OCI-M2 (cell line): ENCODE measurements around the gene VAV2.

ENCODE experiments used
- DNase-seq: peaks from one replicate; lab custom pipeline; 2025; ENCODE audit not compliant: unreplicated experiment; lab: John Stamatoyannopoulos, UW

Gene VAV2, protein sequence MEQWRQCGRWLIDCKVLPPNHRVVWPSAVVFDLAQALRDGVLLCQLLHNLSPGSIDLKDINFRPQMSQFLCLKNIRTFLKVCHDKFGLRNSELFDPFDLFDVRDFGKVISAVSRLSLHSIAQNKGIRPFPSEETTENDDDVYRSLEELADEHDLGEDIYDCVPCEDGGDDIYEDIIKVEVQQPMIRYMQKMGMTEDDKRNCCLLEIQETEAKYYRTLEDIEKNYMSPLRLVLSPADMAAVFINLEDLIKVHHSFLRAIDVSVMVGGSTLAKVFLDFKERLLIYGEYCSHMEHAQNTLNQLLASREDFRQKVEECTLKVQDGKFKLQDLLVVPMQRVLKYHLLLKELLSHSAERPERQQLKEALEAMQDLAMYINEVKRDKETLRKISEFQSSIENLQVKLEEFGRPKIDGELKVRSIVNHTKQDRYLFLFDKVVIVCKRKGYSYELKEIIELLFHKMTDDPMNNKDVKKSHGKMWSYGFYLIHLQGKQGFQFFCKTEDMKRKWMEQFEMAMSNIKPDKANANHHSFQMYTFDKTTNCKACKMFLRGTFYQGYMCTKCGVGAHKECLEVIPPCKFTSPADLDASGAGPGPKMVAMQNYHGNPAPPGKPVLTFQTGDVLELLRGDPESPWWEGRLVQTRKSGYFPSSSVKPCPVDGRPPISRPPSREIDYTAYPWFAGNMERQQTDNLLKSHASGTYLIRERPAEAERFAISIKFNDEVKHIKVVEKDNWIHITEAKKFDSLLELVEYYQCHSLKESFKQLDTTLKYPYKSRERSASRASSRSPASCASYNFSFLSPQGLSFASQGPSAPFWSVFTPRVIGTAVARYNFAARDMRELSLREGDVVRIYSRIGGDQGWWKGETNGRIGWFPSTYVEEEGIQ

DNA sequence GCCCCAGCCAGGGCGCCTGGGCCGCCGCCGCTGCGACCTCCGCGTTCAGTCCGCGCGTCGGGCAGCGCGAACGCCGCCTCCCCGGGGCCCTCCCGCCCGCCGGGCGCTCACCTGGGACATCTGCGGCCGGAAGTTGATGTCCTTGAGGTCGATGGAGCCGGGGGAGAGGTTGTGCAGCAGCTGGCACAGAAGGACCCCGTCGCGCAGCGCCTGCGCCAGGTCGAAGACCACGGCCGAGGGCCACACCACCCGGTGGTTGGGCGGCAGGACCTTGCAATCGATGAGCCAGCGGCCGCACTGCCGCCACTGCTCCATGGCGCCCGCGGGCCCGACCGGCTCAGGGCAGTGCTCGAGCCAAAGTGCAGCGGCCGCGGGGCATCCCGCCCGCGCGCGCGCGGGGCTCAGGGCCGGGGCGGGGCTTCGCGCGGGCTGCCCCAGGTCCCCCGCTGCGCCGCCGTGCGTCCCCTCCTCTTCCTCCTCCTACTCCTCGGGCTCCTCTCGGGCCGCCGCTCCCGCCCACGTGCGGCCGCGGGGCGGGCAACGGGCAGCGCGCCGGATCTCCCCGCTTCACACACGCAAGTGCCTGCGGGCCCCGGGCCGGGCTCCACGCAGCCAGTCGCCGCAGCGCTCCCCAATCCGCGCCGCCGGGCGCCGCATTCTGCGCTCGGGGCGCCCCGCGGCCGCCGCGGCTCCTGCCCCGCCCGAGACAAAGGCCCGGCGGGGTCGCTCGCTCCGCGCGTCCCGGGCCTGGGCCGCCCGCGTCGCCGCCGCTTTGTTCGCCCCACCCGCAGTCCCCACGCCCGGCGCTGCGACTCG, at the start of gene VAV2:
TSS of gene VAV2 (minus strand) at position 361 of the 816 bp plus-strand sequence. CDS start at position 315, 46 bp downstream.
- no peak for DNase-seq

DNA sequence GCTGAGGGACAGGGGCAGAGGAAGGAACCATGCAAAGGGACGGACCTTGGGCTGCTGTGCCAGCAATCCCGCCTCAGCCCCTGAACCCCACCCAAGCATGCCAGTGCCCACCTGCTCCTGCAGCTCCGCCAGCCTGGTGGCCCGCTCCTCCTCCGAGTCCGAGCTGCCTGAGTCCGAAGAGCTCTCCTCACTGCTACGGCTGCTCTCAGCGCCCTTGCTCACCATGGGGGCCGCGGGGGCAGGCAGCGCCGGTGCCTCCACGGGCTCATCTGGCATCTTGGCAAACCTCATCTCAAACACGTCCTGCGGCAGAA, 49.5 kb upstream of the VAV2 start:
- DNase-seq = no peak

DNA sequence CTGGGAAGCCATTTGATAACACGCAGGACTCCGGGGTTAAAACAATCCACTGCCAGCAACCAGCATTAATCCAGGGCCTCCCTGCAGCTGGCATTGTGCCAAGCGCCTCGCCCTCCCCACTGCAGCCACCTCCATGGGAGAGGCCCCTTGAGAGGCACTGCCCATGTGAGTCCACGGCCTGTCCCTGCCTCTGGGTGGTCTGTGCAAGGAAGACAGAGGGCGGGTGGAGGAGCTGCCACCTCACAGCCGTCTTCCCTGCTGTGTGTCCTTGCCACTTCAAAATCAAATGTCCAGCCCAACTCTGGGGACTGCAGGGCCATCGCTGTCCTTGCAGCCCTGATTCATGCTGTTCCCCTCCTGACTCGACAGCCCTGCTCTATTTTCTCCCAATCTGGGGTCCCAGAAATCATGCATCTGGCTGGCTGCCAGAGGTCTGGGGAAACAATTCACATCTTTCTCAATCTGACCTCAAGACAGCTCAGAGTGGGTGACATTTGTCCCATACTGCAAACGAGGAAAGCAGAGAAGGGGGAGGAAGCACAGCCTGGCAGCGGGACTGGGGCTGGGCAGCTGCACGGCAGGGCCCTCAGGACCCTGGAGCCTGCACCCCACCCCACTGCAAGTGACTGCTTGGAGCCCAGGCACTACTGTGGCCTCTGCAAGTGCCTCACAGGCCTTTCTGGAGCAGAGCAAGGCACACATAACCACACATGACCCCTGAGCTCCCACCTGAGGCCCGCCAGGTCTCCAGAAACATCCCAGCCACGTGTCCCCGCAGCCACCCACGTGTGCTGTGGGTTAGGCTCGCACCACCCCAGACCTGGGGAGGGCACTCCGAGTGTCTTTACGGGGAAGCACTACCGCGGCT, 48.9 kb upstream of the VAV2 start:
- DNase-seq = no peak

DNA sequence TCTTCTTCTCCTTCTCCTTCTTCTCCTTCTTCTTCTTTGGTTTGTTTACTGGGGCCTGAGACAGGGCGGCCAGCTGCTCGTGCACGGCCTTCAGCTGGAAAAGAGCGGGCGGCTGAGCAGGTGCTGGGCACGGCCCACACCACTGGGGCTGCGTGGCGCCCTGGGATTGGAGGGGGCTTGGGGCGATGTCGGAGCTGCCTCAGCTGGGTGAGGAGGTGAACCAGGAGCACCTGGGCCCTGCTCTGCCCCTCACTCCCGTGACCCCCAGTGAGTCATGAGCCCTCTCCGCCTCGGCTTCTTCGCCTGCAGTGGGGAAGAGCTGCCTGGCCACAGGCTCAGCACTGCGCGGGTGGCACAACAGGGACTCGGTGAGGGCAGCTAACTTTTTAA, 48.0 kb upstream of the VAV2 start:
- no peak for DNase-seq

DNA sequence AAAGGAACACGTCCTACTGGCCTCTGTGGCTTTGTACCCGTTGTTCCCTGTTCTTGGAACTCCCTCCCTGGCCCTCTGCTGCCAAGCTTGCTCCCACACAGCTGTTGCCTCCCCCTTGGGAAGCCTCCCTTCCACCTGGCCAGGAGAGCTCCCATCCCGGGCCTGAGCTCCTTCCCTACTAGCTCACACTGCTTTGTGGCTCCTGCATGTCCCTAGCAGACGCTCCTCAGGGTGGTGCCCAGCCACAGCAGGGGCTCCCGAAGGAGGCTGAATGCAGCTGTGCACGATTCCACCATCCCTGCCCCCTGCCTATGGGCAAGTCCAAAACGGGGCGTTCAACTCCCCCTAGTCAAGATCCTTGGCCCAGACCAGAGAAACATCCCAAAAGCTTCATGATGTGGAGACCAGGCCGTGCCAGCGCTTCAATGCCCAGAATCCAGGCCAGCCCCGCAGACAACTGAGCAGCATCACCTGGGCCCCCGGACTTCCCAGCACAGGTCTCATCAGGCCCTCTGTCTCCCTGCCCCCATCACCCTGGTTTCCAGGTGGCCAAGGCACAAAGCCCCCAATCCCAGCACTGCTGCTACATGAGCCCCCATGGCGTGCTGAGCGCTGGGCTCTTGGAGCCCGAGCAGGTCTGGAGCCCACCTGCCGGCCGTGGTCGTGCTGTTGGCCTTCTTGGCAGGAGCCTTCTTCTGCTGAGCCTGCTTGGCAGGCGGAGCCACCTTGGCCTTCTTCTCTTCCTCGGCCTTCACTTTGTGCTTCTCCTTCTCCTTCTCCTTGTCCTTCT, 47.5 kb upstream of the VAV2 start:
- no peak for DNase-seq

DNA sequence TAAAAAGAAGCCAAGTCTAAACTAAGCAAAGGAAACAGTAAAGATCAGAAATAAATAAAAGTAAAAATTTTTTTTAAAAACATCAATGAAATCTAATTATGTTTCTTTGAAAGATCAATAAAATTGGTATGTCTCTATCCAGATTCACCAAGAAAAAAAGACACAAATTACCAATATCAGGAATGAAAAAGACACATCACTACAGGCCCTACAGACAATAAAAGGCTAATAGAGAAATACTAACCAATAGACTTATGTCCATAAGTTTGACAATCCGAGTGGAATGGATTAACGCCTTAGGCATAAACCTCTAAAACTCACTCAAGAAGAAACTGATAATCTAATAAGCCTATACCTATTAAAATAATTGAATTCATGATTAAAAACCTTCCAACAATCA, 45.5 kb upstream of the VAV2 start:
- DNase-seq = no peak

DNA sequence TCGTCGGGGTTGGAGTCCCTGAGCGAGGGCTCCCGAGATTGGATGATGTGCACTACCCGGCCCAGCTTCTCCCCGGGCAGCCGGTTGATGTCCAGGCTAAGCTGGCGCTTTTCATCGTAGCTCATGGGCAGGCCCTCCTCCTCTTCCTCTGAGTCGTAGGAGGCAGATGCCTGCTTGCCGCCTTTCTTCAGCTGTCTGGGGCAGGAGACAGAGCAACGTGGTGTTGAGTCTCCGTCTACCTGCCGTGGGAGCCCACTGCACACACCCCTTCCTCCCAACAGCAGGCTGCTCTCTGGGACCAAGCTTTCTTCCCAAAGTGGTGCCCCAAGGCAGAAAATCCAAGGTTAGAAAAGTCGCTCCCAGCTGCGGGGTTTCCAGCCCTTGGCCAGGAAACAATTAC, 44.0 kb upstream of the VAV2 start:
- DNase-seq = no peak

DNA sequence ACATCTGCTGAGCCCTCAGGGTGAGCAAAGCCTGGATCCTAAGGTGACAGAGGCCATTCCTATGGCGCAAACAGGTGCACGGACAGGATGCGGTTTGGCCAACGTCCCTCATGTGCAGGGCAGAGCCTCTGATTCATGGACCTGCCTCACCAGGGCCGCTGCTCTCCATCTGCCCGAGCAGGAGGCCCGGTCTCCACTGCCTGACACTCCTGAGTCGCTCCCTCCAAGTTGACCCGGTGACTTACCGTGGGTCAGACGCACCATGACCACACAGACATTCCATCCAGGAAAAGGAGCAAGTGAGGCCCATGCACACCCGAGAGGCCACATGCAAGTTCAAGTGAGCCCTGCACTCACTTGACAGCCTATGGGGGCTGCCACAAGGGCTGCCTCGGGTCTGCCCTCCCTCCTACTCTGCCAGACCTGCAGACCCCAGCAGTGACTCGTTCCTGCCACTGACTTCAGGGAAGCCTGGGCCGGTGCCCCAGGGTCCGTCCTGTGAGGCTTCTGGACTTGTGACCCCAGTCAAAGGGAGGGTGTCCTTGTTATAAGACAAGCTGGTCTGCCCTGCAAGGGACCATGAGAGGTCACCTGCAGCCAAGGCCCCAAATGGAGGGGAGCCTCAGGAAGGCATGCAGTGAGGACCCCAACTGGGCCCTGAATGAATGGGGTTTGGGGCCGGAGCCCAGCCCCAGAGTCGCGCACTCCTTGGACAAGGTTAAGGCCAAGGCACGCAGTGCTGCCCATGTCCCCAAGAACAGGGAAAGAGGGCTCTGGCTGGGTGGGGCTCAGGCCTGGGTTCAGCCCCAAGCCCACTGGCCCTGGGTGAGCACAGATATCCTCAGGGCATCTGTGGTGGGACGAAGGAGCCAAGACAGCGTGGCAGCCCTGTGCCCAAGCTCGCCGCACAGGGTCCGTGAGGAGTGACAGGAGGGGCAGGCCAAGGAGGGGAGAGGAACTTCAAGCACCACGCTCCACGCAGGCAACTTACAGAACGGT, 43.2 kb upstream of the VAV2 start:
- no peak for DNase-seq

DNA sequence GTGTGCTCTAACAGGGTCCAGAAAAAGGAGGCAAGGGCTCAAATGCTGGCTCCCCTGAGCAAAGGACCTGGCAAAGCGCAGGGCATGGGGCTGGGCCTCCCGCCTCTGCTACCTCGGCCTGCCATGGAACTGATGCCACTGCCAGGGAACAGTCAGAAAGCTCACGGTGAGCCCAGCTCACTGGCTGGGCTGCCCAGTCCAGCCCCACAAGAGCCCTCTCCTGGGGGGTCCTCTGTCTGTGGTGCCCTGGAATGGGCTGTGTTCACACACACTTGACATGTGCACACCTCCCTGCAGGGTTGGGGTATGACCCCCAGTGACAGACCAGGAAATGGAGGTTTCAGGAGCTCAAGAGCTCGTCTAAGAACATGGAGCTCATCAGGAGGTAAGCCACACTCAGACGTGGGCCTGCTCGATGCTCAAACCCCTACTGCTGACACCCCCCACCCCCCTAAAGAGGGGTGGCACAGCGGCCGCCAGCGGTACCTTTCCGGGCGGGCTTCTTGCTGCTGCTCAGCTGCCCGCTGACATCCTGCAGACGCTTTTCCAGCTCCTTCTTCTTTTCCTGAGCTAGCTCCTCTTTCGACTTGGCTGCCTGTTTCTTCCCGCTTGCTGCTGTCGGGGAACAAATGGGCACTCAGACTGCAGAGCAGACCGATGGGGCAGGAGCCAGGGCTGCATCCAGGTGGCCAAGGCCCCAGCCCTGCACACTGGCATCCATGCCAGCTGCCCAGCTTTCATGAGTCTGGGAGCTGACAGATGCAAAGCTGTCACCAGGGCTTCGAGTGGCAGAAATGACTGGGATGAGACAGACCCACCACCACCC, 42.3 kb upstream of the VAV2 start:
- DNase-seq = no peak

DNA sequence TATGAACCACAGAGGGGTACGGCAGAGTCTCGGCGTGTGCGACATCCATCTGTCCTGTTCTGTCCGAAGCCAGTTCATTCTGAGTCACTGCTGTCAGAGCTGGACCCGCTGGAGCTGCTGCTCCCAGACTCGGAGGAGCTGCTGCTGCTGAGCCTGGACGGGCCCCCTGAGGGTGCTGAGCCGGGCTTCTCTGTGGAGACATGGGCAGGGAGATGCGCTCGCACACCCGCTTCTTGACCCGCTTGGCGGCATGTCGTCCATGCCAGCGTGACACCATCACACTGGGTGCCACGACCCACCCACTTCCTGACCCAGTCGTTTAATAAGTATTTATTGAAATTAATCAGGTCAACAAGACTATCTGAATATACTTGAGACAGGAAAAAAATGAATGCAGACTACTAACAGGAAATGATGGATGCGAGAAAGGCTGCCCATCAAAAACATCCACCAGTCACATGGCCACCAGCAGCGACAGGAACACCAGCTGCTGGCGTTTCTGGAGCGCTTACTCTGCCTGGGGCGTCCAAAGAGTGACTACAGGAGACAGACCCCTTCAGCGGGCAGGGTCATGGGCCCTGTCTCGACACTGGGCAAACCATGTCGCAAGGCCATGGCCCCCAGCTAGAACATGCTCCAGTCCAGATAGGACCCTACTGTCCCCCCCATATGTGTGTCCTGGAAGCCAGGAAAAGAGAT, 41.5 kb upstream of the VAV2 start:
- DNase-seq = no peak

DNA sequence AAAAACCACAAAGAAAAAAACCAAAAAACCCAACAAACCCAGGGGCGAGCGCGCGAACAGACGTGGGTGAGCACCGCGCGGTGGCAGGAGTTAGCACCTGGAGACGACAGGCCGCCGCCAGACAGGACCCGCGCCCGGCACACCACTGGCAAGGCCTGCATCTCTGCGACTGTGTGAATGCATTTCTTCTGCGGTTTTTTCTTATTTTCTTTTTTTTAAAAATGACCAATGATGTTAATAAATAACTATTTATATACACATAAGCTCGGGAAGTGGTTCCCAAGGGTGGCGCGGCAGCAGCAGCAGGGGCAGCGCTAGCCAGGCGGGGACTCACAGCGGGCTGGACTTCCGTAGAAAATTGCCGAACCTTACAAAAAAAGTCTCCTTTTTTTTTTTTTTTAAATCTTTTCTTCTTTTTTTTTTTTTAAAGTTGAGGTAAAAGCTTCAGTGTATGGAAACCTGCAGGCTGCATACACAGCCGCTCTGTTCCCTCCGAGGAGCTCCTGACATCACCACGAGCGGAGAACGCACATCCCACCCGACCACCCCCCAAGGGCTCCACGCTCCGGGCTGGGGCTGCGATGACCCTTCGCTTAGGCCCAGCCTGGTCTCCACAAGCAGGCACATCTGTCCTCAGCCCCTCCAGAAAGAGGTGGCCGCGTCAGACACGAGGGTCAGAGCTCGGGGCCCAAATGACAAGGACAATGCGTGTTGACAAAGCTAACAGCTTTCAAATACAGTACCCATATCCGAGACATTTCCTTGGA, 40.5 kb upstream of the VAV2 start:
- no peak for DNase-seq

DNA sequence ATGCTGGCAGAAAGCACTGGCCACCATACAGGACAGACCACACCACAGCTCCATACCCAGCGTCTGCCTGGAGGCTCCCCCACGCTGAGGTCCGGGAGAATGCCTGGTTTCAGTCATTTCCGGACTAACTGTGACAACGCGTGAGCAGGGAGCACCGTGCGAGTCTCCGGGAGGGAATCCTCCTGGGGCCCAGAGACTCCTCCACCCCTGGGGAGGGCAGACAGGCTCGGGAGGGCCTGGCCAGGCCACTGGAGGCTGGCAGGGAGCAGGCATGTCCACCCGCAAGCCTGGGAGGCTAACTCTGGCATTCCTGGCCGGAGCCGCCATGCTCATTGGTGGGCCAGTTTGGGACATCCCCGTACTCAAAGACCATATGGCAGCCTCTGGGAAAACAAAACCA, 39.7 kb upstream of the VAV2 start:
- no peak for DNase-seq

DNA sequence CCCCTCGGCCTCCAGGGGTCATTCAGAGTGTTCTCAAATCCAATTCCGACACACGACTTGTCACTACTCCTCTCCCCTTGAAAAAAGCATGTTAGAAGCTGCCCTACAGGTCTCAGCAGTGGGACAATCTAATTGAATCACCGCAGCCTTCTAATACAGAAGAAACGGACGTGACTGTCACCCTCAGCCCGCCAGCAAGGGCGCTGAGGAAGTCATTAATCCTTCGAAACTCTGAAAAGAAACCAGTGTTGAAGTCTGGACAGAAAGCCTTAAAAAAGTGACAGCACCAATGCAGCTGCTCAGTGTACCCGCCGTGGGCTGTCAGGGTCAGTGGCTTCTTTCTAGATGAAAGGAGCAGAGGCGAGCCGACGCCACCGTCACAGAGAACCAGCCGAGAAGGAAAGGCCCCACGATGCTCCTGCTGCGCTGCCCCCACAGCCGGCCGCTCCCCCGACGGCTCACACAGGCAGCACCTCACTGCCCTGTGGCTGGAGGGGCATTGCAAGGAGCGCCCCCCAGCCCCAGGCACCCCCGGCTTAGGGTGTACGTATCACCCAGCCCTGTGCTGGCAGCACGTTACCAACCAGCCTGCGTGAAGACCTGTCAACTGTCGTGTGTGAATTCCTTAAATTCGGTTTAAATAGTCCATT, 38.8 kb upstream of the VAV2 start:
- no peak for DNase-seq

DNA sequence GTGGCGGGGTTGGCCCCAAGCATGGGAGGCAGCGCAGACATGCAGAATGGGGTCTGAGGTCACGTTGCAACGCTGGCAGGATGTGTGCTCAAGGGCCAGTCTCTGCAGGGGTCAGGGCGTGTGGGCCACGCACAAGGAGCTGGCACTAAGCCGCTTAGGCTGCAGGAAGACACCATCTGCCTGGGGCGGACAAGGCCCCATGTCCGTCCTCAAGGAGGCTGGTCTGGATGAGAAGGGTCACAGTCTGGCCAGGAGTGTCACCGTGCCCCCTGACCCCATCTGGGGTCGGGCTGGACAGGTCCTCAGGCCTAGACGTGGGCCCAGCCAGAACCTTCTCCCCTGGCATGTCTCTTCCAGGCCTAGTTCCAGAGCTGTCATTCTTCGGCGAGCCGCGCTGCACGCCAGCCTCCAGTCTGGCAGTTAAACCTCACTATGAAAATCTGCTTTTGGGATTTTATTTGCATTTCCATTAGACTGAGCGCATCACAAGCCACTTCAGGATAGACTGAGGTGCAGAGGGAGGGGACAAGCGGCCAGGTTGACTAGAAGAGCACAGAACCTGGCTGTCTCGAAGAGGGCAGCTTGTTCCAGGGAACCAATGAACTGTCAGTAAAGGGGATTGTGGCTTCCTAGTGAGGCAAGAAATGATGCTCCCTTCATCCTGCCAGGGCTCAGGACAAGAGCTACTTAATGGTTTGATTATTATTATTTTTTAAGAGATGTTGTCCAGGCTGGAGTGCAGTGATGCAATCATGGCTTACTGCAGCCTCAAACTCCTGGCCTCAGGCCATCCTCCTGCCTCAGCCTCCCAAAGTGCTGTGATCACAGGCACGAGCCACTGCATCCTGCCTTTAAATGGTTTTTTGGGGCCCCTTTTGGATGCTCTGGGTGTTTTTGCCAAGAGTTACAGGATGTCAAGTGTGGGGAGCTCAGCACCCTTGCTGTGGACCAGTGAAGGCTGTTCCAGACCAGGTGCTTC, 37.4 kb upstream of the VAV2 start:
- no peak for DNase-seq
